Osteoblast (primary cell): Measurements from ENCODE around the gene CA14. TPM values are rescaled to one million over a fixed set of nuclear protein-coding genes. Genes with fewer than 3 reads are reported as not detected.
A peak's percentile ranks its signal among the peaks of the same experiment; 100 is the strongest.

ENCODE experiments used
- DNase-seq: peaks from one replicate; pipeline ENCODE4 v3.0.0; 2011; ENCODE audit warnings: low spot score, mixed read lengths; ENCODE audit not compliant: insufficient read length; ENCODE audit errors: missing footprints
- H2AFZ ChIP-seq: 2 replicates; pipeline ENCODE4 v1.6.0; 2011; ENCODE audit warnings: mild to moderate bottlenecking, low read length
- H3K27ac ChIP-seq: 2 replicates; pipeline ENCODE4 v1.5.1; 2011; ENCODE audit warnings: mild to moderate bottlenecking, low read depth, low read length, moderate library complexity
- H3K27me3 ChIP-seq: 2 replicates; pipeline ENCODE4 v1.6.0; 2012; ENCODE audit warnings: mild to moderate bottlenecking, control low read depth, inconsistent platforms, low read length, moderate library complexity; ENCODE audit not compliant: insufficient read depth
- H3K36me3 ChIP-seq: 2 replicates; pipeline ENCODE4 v1.5.1; 2011; ENCODE audit warnings: mild to moderate bottlenecking, low read length, control low read depth, moderate library complexity; ENCODE audit not compliant: insufficient read depth
- H3K4me1 ChIP-seq: 2 replicates; pipeline ENCODE4 v1.5.1; 2011; ENCODE audit warnings: mild to moderate bottlenecking, low read length, control low read depth, moderate library complexity; ENCODE audit not compliant: insufficient read depth
- H3K4me2 ChIP-seq: 2 replicates; pipeline ENCODE4 v1.6.0; 2011; ENCODE audit warnings: mild to moderate bottlenecking, low read length; ENCODE audit not compliant: insufficient read depth
- H3K4me3 ChIP-seq: fragments of 200-600 bp; sonication (generic); 3 replicates; pipeline ENCODE4 v1.5.1; 2012; ENCODE audit warnings: mild to moderate bottlenecking, low read length, inconsistent platforms; ENCODE audit not compliant: insufficient read depth
- H3K79me2 ChIP-seq: 2 replicates; pipeline ENCODE4 v1.6.0; 2012; ENCODE audit warnings: mild to moderate bottlenecking, low read length, control low read depth, inconsistent platforms; ENCODE audit not compliant: insufficient read depth
- H3K9me3 ChIP-seq: 2 replicates; pipeline ENCODE4 v1.5.1; 2011; ENCODE audit warnings: low read depth, low read length, control low read depth
- H4K20me1 ChIP-seq: 2 replicates; pipeline ENCODE4 v1.6.0; 2012; ENCODE audit warnings: mild to moderate bottlenecking, low read length, control low read depth; ENCODE audit not compliant: insufficient read depth
- CTCF ChIP-seq: IDR thresholded peaks from 2 replicates; pipeline ENCODE4 v1.5.1; 2011; ENCODE audit warnings: mild to moderate bottlenecking, low read depth, low read length, moderate library complexity; ENCODE audit errors: extremely low read depth
- total RNA-seq: library from RNA; depleted of rRNA; stranded (reverse); fragments of >200 nt; gene quantifications from 2 replicates; pipeline ENCODE4 v1.2.3, GENCODE V29; 2012

CA14 gene
- total RNA-seq, 1 donor = not detected

- peaks cover 37% of the 10 kb centered on the region for H3K4me1 ChIP-seq
- H3K79me2 ChIP-seq = peaks cover 34% of the 10 kb centered on the region
- H3K36me3 ChIP-seq = peaks cover 22% of the 10 kb centered on the region
- H3K27ac ChIP-seq = peak within 1 kb of the TSS; percentile 86
- no peaks in the 10 kb centered on the region for H4K20me1 ChIP-seq
- no peaks in the 10 kb centered on the region for H3K9me3 ChIP-seq
- peak within 1 kb of the TSS; percentile 86 for H3K4me2 ChIP-seq
- peak within 1 kb of the TSS; percentile 93 for H2AFZ ChIP-seq
- no peaks in the 10 kb centered on the region for H3K27me3 ChIP-seq
- TF ChIP-seq CTCF = no peak
- peak; percentile 99 for DNase-seq
- peak within 1 kb of the TSS; percentile 97 for H3K4me3 ChIP-seq
These were observed 11.3 kb downstream of the CA14 start, which contains the start of gene APH1A for GRCh38 chr1:150268705-150269403. APH1A (minus strand) TSS chr1:150269016; CDS start chr1:150268810, 206 bp downstream.

GRCh38 chr1:150269451-150269850, 11.9 kb downstream of the CA14 start:
- peaks cover 39% of the 10 kb centered on the region for H3K4me1 ChIP-seq
- peak overlapping the region; percentile 86 for H3K27ac ChIP-seq
- no peaks in the 10 kb centered on the region for H4K20me1 ChIP-seq
- H3K27me3 ChIP-seq = no peaks in the 10 kb centered on the region
- H3K36me3 ChIP-seq = peaks cover 22% of the 10 kb centered on the region
- TF ChIP-seq CTCF = no peak
- H3K4me2 ChIP-seq = peak overlapping the region; percentile 86
- DNase-seq = no peak
- H3K79me2 ChIP-seq = peaks cover 37% of the 10 kb centered on the region
- peak overlapping the region; percentile 97 for H3K4me3 ChIP-seq
- no peaks in the 10 kb centered on the region for H3K9me3 ChIP-seq
- H2AFZ ChIP-seq = peak overlapping the region; percentile 93

- Histone ChIP-seq H3K27me3 (no peaks in the 10 kb centered on the region), H3K36me3 (peaks cover 17% of the 10 kb centered on the region), H2AFZ (no peak overlapping the region), H3K4me3 (no peak overlapping the region), H3K27ac (no peak overlapping the region), H3K9me3 (no peaks in the 10 kb centered on the region), H3K4me1 (peaks cover 39% of the 10 kb centered on the region), H3K79me2 (peaks cover 34% of the 10 kb centered on the region), H3K4me2 (no peak overlapping the region), H4K20me1 (no peaks in the 10 kb centered on the region)
- no peak for DNase-seq
- TF ChIP-seq CTCF = no peak
These were observed 13.9 kb downstream of the CA14 start for GRCh38 chr1:150271291-150271959.

- Histone ChIP-seq H3K36me3 (peaks cover 12% of the 10 kb centered on the region), H3K79me2 (peaks cover 15% of the 10 kb centered on the region), H3K4me2 (peak overlapping the region; percentile 92), H3K27ac (peak overlapping the region; percentile 78), H3K4me1 (peaks cover 28% of the 10 kb centered on the region), H3K27me3 (no peaks in the 10 kb centered on the region), H3K9me3 (no peaks in the 10 kb centered on the region), H3K4me3 (peak overlapping the region; percentile 70), H2AFZ (peak overlapping the region; percentile 60), H4K20me1 (no peaks in the 10 kb centered on the region)
- TF ChIP-seq CTCF = no peak
- DNase-seq = peak; percentile 86
These were observed 15.7 kb downstream of the CA14 start for GRCh38 chr1:150273311-150273710.
